K562 (cell line): ENCODE measurements around the gene RACK1.

Source experiments
- CC2D1A ChIP-seq: fragments of 450-650 bp; IDR thresholded peaks from 2 replicates; pipeline ENCODE4 v1.6.1; 2017; ENCODE audit warnings: mild to moderate bottlenecking
- EZH2 ChIP-seq: IDR thresholded peaks from 2 replicates; pipeline ENCODE4 v1.6.1; 2012; ENCODE audit warnings: low read depth, mild to moderate bottlenecking, inconsistent platforms, low read length, borderline replicate concordance
- GABPB1 ChIP-seq: sonication (generic); formaldehyde crosslinking; IDR thresholded peaks from 2 replicates; pipeline ENCODE4 v1.8.0; 2022; ENCODE audit warnings: mild to moderate bottlenecking, missing genetic modification reagents
- GATA2 ChIP-seq: sonication (generic); formaldehyde crosslinking; IDR thresholded peaks from 2 replicates; pipeline ENCODE4 v1.4.0; 2020; ENCODE audit warnings: mild to moderate bottlenecking, missing genetic modification reagents
- HMG20B ChIP-seq: fragments of 250-450 bp; sonication (Bioruptor Pico); IDR thresholded peaks from 2 replicates; pipeline ENCODE4 v1.5.0; 2021; ENCODE audit warnings: mild to moderate bottlenecking
- JUNB ChIP-seq: fragments of 450-650 bp; formaldehyde crosslinking; conservative IDR thresholded peaks from 2 replicates; pipeline ENCODE4 v1.4.0; 2020; ENCODE audit warnings: mild to moderate bottlenecking
- POLR2AphosphoS5 ChIP-seq: IDR thresholded peaks from 2 replicates; pipeline ENCODE4 v1.6.1; 2011; ENCODE audit warnings: mild to moderate bottlenecking, low read depth, low read length, moderate library complexity; ENCODE audit not compliant: control insufficient read depth, insufficient read depth
- SUPT5H ChIP-seq: fragments of 450-650 bp; IDR thresholded peaks from 2 replicates; pipeline ENCODE4 v1.6.1; 2016
- TAF1 ChIP-seq: IDR thresholded peaks from 2 replicates; pipeline ENCODE4 v1.6.1; 2011; ENCODE audit warnings: mild to moderate bottlenecking, low read length, moderate library complexity; ENCODE audit not compliant: insufficient read depth, control insufficient read depth, severe bottlenecking; ENCODE audit errors: extremely low read depth
- TCF7 ChIP-seq: sonication (generic); IDR thresholded peaks from 2 replicates; pipeline ENCODE4 v1.6.1; 2016; ENCODE audit warnings: antibody characterized with exemption, borderline replicate concordance
- ZNF76 ChIP-seq: fragments of 250-450 bp; sonication (Bioruptor Pico); IDR thresholded peaks from 2 replicates; pipeline ENCODE4 v1.4.0; 2020; ENCODE audit warnings: mild to moderate bottlenecking, moderate library complexity, borderline replicate concordance
- TF ChIP-seq, protein P1 (sequence below): fragments of 450-650 bp; IDR thresholded peaks from 2 replicates; pipeline ENCODE4 v1.6.1; 2014; ENCODE audit warnings: low read depth, mild to moderate bottlenecking, moderate library complexity, borderline replicate concordance
- TF ChIP-seq, protein P2 (sequence below), 3 experiments: IDR thresholded peaks in 2 of 3; conservative IDR thresholded peaks in 1 of 3; 2 replicates each; pipeline ENCODE4 v1.5.1; 2011 to 2012; ENCODE audit warnings: low read length in 3 of 3, mild to moderate bottlenecking in 3 of 3, control low read depth in 2 of 3, improper control_type of control experiment in 1 of 3, inconsistent platforms in 1 of 3, low read depth in 1 of 3, mixed read lengths in 1 of 3, moderate library complexity in 1 of 3; ENCODE audit not compliant: insufficient read depth in 2 of 3

DNA sequence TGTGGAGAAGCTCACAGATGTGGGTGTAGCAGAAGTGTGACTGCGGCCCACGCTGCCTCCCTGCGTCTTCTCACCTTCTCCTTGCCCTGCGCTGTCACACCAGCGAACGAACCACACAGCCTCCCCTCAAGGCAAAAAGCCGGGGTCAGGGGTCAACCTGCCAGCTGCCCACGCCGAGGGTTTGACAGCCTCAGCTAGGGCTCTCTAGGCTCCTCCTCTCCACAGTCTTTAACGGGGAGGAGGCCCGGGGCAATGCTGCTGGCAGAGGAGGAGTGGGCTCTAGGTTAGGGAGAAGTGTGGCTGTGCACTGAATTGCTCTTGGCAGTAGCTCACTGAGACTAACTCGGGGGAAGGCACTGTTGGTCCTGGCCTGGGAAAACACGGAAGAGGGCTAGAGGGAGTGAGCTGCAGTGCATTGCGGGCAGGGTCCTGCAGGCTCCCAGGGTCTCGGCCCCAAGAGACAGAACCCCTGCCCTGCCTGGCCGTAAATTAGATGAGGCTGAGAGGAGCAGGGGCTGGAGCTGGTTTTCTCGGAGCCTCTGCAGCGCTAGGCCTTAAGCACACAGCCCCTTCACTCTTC is 21.5 kb upstream of the RACK1 start:
- TF ChIP-seq CC2D1A (no peak), POLR2AphosphoS5 (no peak), HMG20B (CRISPR knock-in tag) (no peak), EZH2 (no peak), TCF7 (no peak), TAF1 (no peak), JUNB (CRISPR knock-in tag) (no peak), GABPB1 (CRISPR knock-in tag) (no peak), ZNF76 (no peak), GATA2 (no peak), SUPT5H (no peak)
- TF ChIP-seq, protein P1, sequence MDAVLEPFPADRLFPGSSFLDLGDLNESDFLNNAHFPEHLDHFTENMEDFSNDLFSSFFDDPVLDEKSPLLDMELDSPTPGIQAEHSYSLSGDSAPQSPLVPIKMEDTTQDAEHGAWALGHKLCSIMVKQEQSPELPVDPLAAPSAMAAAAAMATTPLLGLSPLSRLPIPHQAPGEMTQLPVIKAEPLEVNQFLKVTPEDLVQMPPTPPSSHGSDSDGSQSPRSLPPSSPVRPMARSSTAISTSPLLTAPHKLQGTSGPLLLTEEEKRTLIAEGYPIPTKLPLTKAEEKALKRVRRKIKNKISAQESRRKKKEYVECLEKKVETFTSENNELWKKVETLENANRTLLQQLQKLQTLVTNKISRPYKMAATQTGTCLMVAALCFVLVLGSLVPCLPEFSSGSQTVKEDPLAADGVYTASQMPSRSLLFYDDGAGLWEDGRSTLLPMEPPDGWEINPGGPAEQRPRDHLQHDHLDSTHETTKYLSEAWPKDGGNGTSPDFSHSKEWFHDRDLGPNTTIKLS = no peak
- TF ChIP-seq, protein P2, sequence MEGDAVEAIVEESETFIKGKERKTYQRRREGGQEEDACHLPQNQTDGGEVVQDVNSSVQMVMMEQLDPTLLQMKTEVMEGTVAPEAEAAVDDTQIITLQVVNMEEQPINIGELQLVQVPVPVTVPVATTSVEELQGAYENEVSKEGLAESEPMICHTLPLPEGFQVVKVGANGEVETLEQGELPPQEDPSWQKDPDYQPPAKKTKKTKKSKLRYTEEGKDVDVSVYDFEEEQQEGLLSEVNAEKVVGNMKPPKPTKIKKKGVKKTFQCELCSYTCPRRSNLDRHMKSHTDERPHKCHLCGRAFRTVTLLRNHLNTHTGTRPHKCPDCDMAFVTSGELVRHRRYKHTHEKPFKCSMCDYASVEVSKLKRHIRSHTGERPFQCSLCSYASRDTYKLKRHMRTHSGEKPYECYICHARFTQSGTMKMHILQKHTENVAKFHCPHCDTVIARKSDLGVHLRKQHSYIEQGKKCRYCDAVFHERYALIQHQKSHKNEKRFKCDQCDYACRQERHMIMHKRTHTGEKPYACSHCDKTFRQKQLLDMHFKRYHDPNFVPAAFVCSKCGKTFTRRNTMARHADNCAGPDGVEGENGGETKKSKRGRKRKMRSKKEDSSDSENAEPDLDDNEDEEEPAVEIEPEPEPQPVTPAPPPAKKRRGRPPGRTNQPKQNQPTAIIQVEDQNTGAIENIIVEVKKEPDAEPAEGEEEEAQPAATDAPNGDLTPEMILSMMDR (IDR thresholded peaks at IDR 0.05 in 2 of 3, conservative IDR thresholded peaks at IDR 0.05 in 1 of 3; ENCODE audit: insufficient read depth in 2 of 3, low read depth in 1 of 3, low read length in 3 of 3) = no peak
